ENCODE data around the gene MALRD1. TPM values are rescaled to one million over a fixed set of nuclear protein-coding genes. Genes with fewer than 3 reads are reported as not detected.

The MALRD1 gene
- total RNA-seq, 4 donors from 2014 or later: 0.23 TPM; not detected in 3

GRCh38 chr10:19541299-19541698 lies 492.7 kb downstream of the MALRD1 start:
- WGBS, 2 donors: 58% methylated on average over 3 of the region's 3 CpGs
- no peak overlapping the region for H3K4me3 ChIP-seq (ENCODE audit: low read depth, poor library complexity, severe bottlenecking)
- intact Hi-C loops (cut with DNase I; ENCODE audit: low total_unique reads): no loop called here
- no peak for DNase-seq (ENCODE audit: low spot score in 2 of 2)
- TF ChIP-seq POLR2A (IDR thresholded peaks at IDR 0.05) (no peak), CTCF (IDR thresholded peaks at IDR 0.05) (no peak)

DNA sequence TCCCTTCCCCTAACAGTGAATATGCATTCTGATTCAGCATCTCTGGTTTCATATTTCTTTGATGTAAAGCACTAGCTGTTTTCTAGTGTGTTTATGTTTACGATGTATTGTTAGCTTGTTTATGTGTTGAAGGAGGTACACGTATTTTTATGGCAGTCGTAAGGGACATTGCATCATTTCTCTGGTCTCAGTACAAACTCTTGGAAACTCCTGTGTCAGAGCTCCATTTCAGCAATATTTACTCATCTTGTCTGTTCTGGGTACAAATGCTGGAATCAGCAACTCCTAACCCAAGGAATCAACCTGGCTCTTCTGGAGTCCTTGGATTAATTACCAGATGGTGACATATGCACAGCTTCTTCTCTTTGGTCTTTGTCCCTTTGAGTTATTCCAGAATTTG lies 497.6 kb downstream of the MALRD1 start:
- intact Hi-C loops (cut with DNase I; ENCODE audit: low total_unique reads): no loop called here
- TF ChIP-seq CTCF (IDR thresholded peaks at IDR 0.05) (no peak), POLR2A (IDR thresholded peaks at IDR 0.05) (no peak)
- DNase-seq (ENCODE audit: low spot score in 2 of 2): no peak
- 67 to 69% methylated on average over 3 of the region's 3 CpGs for WGBS, 2 donors
- H3K4me3 ChIP-seq (ENCODE audit: low read depth, poor library complexity, severe bottlenecking): no peak overlapping the region

DNA sequence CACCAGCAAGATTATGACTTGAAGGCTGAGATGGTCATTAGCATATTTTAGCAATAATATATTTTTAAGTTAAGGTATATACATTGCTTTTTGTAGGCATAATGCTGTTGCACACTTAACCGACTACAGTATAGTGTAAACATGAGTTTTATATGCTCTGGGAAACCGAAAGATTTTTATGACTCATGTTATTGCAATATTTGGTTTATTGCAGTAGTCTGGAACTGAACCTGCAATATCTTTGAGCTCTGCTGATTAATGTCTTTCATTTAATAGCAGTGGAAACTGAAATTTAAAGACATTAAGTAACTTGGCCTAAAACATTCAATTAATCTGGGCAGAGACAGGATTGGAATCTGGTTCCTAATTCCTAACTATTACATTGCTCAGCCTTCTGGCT lies 500.9 kb downstream of the MALRD1 start:
- TF ChIP-seq POLR2A (IDR thresholded peaks at IDR 0.05) (no peak), CTCF (IDR thresholded peaks at IDR 0.05) (no peak)

GRCh38 chr10:19556666-19557065 lies 508.1 kb downstream of the MALRD1 start:
- 77 to 84% methylated on average over 2 of the region's 2 CpGs for WGBS, 2 donors
- H3K4me3 ChIP-seq (ENCODE audit: low read depth, poor library complexity, severe bottlenecking): no peak overlapping the region
- intact Hi-C loops (cut with DNase I; ENCODE audit: low total_unique reads): no loop called here
- no peak for TF ChIP-seq CTCF (IDR thresholded peaks at IDR 0.05)
- TF ChIP-seq POLR2A (IDR thresholded peaks at IDR 0.05): no peak
- DNase-seq (ENCODE audit: low spot score in 2 of 2): no peak

More for the DNA sequence above, 500.9 kb downstream of the MALRD1 start:
- 72% methylated on average over 2 of the region's 2 CpGs for WGBS, 2 donors
- no peak overlapping the region for H3K4me3 ChIP-seq (ENCODE audit: low read depth, poor library complexity, severe bottlenecking)
- intact Hi-C loops (cut with DNase I; ENCODE audit: low total_unique reads): no loop called here
- no peak for DNase-seq (ENCODE audit: low spot score in 2 of 2)

DNA sequence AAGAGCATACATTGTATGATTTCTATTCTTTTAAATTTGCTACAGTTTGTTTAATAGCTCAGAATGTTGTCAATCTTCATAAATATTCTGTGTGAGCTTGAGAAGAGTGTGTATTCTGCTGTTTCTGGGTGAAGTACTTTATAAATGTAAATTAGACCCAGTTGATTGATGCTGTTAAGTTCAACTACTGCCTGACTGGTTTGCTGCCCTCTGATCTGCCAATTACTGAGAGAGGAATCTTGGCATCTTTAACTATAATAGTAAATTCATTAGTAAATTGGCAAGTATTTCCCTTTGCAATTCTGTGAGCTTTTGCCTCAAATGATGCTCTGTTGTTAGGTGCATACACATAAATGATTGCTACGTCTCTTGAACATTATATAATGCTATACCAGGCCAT lies 512.6 kb downstream of the MALRD1 start:
- no peak overlapping the region for H3K4me3 ChIP-seq (ENCODE audit: low read depth, poor library complexity, severe bottlenecking)
- 75 to 88% methylated on average over 1 of the region's 1 CpG for WGBS, 2 donors
- no peak for TF ChIP-seq CTCF (IDR thresholded peaks at IDR 0.05)
- TF ChIP-seq POLR2A (IDR thresholded peaks at IDR 0.05): no peak
- DNase-seq (ENCODE audit: low spot score in 2 of 2): no peak
- intact Hi-C loops (cut with DNase I; ENCODE audit: low total_unique reads): no loop called here

DNA sequence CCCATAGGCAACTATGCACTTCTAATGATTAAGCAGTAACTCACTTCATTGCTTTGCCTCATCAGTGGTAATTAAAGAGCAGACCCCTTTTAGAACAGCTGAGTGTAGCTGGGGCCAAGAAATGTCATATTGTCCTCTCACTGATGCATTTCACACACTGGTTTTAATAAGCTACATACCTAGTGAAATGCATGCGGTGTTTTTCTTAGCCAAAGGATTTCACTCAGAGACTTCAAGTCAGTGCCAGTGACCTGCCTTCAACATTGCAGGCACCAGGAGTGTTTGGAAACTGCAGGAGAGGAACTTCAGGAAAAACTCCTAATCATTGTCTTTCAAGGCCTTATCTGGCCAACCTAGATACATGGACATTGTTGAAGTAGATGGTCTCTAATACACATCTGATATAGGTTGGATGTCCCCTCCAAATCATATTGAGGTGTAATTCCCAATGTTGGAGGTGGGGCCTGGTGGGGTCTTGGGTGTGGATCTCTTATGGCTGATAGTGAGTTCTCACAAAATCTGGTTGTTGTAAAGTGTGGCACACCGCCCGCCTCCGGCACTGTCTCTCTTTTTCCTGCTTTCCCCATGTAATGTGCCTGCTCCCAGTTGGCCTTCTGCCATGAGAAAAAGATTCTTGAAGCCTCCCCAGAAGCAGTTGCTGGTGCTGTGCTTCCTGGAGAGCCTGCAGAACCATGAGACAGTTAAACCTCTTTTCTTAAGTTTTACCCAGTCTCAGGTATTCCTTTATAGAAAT lies 515.0 kb downstream of the MALRD1 start:
- no peak overlapping the region for H3K4me3 ChIP-seq (ENCODE audit: low read depth, poor library complexity, severe bottlenecking)
- TF ChIP-seq CTCF (IDR thresholded peaks at IDR 0.05) (no peak), POLR2A (IDR thresholded peaks at IDR 0.05) (no peak)
- intact Hi-C loops (cut with DNase I; ENCODE audit: low total_unique reads): no loop called here
- DNase-seq (ENCODE audit: low spot score in 2 of 2): peak in 1 of 2 donors; percentile 82
- 83 to 86% methylated on average over 4 of the region's 4 CpGs for WGBS, 2 donors

Data from lower leg skin (tissue), 4 donors.